Testis (tissue), 2 donors: ENCODE measurements around the gene NBEA.

Experiments
- POLR2A ChIP-seq: fragments of 450-650 bp; IDR thresholded peaks from one replicate; pipeline ENCODE4 v1.6.1; 2017; ENCODE audit warnings: antibody characterized with exemption, mild to moderate bottlenecking, moderate library complexity
- TF ChIP-seq, protein P1 (sequence below), 3 experiments: fragments of 450-650 bp in 2 of 3; fragments of 200-600 bp in 1 of 3; sonication (generic) in 1 of 3; IDR thresholded peaks; one replicate each; pipeline ENCODE4 v1.5.1; 2016 to 2019; ENCODE audit warnings: antibody characterized with exemption in 3 of 3, mild to moderate bottlenecking in 2 of 3, moderate library complexity in 1 of 3

DNA sequence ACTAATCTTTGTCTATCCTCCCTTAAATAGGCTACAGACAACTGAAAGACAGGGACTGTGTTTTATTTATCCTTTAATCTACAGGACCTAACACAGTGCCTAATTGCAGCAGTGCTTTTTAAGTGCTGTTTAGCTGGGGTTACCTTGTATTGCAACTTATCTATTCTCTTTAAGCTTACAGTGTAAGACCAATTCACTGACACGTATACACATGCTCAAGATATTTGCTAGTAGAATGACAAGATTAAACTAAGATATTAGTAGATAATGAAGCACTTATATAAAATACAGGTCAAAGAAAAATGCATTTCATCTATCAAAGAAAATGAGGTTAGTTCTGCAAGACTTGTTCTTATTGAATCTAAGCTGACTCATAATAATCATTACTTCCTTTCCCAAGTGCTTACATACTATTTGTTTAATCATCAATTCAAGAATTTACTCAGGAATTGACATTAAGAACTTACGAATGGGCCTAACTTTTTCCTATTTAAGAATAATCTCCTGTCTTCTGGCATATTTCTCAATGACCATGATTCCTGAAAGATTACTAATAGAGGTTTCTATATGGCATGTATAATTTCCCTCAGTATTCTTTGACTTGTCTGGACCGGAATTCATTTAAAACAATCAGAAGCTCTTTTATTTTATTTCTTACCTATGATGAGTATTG, 610.2 kb downstream of the NBEA start:
- TF ChIP-seq, protein P1, sequence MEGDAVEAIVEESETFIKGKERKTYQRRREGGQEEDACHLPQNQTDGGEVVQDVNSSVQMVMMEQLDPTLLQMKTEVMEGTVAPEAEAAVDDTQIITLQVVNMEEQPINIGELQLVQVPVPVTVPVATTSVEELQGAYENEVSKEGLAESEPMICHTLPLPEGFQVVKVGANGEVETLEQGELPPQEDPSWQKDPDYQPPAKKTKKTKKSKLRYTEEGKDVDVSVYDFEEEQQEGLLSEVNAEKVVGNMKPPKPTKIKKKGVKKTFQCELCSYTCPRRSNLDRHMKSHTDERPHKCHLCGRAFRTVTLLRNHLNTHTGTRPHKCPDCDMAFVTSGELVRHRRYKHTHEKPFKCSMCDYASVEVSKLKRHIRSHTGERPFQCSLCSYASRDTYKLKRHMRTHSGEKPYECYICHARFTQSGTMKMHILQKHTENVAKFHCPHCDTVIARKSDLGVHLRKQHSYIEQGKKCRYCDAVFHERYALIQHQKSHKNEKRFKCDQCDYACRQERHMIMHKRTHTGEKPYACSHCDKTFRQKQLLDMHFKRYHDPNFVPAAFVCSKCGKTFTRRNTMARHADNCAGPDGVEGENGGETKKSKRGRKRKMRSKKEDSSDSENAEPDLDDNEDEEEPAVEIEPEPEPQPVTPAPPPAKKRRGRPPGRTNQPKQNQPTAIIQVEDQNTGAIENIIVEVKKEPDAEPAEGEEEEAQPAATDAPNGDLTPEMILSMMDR (IDR thresholded peaks at IDR 0.05), result no peak
- no peak for TF ChIP-seq POLR2A
